Inflammatory macrophage (primary cell): ENCODE data around the gene AQP5.
A peak's percentile ranks its signal among the peaks of the same experiment; 100 is the strongest.

Experiments
- DNase-seq, 2 donors: peaks; one replicate each; pipeline ENCODE4 v3.0.0-alpha.2; 2020 to 2022

AQP5 gene

GRCh38 chr12:49964849-49965624, 3.4 kb downstream of the AQP5 start:
- no peak for DNase-seq

GRCh38 chr12:49965836-49966235, 4.2 kb downstream of the AQP5 start:
- DNase-seq: no peak

GRCh38 chr12:49966511-49967041, 4.9 kb downstream of the AQP5 start:
- DNase-seq: no peak

GRCh38 chr12:49967042-49967776, 5.5 kb downstream of the AQP5 start:
- DNase-seq: peak; percentile 86 to 88

- DNase-seq: no peak
These were observed 6.1 kb downstream of the AQP5 start for GRCh38 chr12:49967777-49968250.

GRCh38 chr12:49968471-49968870, 6.8 kb downstream of the AQP5 start:
- DNase-seq: no peak

- no peak for DNase-seq
These were observed 7.4 kb downstream of the AQP5 start for GRCh38 chr12:49969027-49969426.

- no peak for DNase-seq
These were observed 8.2 kb downstream of the AQP5 start for GRCh38 chr12:49969651-49970429.

- DNase-seq: no peak
These were observed 9.0 kb downstream of the AQP5 start for GRCh38 chr12:49970658-49971057.

GRCh38 chr12:49971141-49971540, 9.5 kb downstream of the AQP5 start:
- no peak for DNase-seq

- DNase-seq: no peak
These were observed 10.5 kb downstream of the AQP5 start for GRCh38 chr12:49972129-49972528.

GRCh38 chr12:49972641-49973360, 11.1 kb downstream of the AQP5 start, which contains the start of gene AQP6:
AQP6 (plus strand) TSS chr12:49972947; CDS start chr12:49973174, 227 bp downstream.
- DNase-seq: no peak

GRCh38 chr12:49973361-49973830, 11.7 kb downstream of the AQP5 start:
- no peak for DNase-seq

GRCh38 chr12:49974231-49974675, 12.6 kb downstream of the AQP5 start:
- peak; percentile 47 to 53 for DNase-seq

- DNase-seq: peak in 1 of 2 donors; percentile 33
These were observed 13.1 kb downstream of the AQP5 start for GRCh38 chr12:49974677-49975317.

GRCh38 chr12:49975318-49975761, 13.7 kb downstream of the AQP5 start:
- no peak for DNase-seq

- peak; percentile 30 to 57 for DNase-seq
These were observed 14.9 kb downstream of the AQP5 start for GRCh38 chr12:49976557-49976956.

- no peak for DNase-seq
These were observed 16.5 kb downstream of the AQP5 start for GRCh38 chr12:49978125-49978524.

- DNase-seq: no peak
These were observed 17.4 kb downstream of the AQP5 start for GRCh38 chr12:49979016-49979586.

GRCh38 chr12:49979791-49980190, 18.1 kb downstream of the AQP5 start:
- DNase-seq: peak in 1 of 2 donors; percentile 45
